GM19468 (cell line): ENCODE measurements around the gene IL17REL.

ENCODE experiments used
- ATAC-seq: cut with Tn5 transposase; IDR thresholded peaks from one replicate; pipeline ENCODE4 v1.9.1; 2021; ENCODE audit warnings: mild to moderate bottlenecking, moderate library complexity, moderate number of reproducible peaks; ENCODE audit not compliant: unreplicated experiment; ENCODE audit errors: extremely low read depth

IL17REL gene

DNA sequence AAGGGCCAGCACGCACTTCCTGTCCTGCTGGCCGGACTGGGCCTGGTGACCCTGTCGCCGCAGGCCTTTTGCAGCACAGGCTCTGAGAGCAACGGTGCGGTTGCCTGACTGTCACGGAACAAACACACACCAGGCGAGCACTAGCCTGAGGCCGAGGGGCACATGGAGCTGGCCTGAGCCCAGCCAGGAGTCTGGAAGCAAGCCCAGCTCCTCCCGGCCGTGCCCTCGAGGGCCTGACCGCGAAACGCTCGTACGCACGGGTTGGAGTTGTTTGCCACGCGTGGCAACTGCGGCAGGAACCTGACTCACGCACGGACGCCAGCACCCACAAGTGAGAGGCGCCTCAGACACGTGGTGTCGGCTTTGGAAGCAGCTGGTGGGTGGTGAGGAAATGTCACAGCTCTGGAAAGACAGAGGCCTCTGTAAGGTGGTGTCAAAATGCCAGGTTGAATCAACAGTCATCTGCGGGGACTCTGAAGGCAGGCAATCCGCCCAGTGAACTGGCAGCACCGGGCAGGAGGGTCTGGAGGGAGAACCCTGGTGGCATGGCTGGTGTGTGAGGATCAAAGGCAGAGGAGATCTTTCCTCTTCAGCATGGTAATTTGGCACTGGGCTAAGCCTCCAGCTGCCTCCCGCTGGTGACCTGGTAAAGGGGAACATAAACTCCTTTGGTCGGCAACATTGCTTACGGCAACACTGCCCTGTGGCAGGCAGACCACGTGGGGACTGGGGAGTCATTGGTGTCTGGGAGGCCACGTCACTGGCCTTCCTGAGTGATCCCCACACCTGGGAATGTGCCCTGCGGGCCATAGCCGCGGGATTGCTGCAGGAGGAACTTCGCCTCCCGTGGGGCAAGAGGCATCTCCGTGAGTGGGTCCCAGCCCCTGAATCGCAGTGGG, 15.3 kb upstream of the IL17REL start:
- ATAC-seq = no peak

DNA sequence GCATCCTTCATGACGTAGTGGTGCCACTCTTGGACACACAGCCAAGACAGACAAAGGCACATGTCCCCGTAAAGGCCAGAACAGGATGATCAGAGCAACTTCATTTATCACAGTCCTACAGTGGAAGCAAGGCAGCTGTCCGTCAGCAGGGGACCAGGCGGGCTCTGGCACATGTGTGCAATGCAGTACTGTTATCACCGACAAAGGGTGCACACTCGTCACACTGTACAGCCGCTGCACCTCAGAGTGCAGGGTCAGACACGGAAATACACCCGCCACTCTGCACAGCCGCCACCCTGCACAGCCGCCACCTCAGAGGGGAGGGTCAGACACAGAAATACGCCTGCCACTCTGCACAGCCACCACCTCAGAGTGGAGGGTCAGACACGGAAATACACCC, 13.4 kb upstream of the IL17REL start:
- no peak for ATAC-seq

DNA sequence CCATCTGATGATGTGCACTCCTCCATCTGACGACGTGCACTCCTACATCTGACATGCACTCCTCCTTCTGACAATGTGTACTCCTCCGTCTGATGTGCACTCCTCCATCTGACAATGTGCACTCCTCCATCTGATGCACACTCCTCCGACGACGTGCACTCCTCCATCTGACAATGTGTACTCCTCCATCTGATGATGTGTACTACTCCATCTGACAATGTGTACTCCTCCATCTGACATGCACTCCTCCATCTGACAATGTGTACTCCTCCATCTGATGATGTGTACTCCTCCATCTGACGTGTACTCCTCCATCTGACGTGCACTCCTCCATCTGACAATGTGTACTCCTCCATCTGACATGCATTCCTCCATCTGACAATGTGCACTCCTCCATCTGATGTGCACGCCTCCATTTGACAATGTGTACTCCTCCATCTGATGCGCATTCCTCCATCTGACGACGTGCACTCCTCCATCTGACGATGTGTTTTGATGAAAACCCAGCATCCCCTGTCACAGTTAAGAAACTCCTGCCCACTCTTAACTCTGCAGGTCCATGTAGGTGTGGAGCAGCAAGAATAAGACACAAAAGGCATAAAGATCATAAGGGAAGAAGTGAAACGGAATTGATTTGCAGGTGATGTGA, 9.7 kb upstream of the IL17REL start:
- ATAC-seq = no peak

DNA sequence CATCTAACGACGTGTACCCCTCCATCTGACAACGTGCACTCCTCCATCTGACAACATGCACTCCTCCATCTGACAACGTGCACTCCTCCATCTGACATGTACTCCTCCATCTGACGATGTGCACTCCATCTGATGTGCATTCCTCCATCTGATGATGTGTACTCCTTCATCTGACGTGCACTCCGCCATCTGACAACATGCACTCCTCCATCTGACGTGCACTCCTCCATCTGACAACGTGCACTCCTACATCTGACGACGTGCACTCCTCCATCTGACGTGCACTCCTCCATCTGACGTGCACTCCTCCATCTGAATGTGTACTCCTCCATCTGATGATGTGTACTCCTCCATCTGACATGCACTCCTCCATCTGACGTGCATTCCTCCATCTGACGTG, 8.0 kb upstream of the IL17REL start:
- no peak for ATAC-seq

DNA sequence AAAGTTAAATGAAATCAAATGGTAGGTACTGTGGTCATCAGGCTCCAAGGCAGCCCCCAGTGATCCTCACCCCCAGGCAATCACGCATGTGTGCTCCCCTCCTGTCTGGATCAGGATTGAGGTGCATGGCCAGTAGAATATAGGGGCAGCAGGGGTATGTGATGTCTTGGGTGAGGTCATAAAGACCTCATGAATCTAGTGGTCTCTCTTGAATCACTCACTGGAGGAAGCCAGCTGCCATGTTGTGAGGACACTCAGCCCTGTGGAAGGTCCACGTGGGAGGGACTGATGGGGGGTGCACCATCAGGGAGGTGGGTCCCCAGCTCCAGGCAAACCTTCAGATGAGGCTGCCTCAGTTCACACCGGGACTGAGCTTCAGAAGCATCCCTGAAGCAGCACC, 6.8 kb upstream of the IL17REL start:
- ATAC-seq = no peak

DNA sequence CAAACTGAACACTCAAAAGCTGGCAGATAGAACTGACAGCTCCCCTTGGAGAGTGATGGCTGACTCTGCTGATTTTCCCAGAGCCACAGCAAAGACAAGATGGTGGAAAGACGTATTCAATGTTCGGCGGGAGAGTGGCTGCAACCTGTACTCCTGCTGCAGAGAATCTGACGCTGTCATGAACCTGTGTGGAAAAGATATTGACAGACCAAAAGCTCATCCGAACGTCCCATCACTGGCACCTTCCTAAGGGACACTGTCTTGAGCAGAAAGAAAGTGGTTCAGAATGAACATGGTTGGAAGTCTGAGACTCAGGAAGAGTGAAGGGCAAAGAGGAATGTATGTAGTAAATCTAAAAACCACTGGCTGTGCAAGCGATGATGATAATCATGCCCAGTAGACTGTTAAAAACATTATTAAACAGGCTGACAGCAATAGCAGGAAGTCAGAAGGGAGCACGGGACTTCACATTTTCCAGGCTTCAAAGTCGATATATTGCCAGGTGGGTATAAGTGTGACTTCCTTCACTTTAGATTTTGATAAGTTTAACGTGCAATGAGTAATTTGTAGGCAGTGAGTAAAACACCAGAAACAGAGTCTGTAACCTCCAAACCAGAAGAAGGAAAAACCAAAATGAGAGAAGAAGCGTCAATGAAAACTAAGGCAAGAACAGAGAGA, 6.2 kb upstream of the IL17REL start:
- no peak for ATAC-seq

DNA sequence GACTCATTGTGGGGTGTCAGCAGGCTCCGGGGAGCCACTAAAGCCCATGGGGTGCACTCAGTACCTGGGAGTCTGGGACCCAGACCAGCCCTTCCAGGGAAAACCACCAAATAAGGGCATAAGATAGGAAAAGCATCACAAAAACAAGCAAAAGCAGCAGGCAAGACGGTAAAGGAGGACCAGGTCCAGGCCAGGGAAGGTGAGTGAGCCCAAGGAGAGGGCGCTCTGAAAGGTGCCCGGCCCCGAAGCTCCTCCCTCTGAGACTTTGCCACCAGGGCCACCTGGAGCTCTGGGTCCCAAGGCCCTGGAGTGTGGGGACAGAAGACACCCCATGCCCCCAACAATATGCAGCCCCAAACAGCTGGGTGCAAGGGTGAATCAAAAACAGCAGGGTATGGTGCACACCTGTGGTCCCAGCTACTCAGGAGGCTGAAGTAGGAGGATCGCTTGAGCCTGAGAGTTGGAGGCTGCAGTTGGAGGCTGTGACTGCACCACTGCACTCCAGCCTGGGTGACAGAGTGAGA, 5.2 kb upstream of the IL17REL start:
- ATAC-seq = no peak

DNA sequence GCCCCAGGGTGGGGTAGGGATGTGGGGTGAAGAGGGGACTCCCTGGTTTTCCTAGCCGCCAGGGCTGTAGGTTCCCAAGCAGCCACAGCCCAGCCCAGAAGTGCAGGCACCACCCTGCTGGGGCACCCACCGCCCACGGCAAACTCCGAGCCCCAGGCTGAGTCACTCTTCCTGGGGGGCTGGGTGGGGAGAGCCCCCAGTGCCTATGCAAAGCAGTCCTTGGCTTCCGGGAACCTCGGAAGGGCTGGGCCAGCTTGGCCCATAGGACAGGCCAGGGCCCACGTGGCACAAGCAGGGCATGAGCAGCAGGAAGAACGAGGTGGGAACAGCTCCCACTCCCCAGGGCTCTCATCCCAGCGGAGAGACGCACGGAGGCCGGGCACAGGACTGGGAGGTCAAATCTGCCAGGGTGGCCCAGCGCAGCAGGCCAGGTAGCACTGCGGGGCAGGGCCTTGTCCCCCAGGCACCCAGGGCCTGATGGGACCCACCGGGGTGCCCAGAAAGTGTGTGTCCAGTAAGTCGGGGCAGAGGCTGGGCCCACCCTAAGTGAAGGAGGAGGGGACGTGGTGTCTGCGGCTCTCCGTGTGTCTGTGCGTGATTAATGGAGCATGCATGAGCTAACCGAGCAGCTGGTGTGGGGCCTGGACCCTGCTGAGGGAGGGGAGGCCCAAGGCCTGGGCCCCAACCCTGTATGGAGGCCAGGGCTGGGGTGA, 4.6 kb upstream of the IL17REL start:
- ATAC-seq = no peak

DNA sequence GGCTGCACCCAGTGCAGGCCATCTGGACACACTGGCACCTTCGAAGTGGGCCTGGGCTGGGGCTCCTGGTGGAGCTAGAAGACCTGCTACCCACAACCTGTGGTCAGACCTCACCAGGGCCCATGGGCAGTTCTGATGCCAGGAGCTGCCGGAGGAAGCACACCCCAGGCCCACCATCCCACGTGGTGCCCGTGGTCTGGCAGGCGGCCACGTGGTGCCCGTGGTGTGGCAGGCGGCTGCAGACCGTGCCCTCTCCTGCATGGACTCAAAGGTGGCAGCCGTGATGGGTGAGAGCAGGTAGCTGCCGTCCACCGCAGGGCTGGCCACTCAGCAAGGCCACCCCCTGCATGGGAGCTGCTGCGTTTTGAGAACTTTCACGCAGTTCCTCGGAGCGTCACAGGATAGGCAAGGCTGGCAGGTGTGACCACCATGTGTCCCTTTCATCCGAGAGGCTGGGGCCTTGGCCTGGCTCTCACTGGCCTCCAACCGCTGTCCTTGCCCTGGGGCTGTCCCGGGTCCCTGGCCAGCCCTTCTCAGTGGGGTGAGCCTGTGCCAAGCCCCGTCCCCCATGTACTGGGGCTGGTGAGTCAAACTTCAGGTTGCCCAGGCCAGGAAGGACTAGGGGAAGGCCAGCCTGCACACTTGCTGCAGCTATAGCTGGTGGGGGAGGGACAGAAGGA, 3.9 kb upstream of the IL17REL start:
- ATAC-seq = no peak

DNA sequence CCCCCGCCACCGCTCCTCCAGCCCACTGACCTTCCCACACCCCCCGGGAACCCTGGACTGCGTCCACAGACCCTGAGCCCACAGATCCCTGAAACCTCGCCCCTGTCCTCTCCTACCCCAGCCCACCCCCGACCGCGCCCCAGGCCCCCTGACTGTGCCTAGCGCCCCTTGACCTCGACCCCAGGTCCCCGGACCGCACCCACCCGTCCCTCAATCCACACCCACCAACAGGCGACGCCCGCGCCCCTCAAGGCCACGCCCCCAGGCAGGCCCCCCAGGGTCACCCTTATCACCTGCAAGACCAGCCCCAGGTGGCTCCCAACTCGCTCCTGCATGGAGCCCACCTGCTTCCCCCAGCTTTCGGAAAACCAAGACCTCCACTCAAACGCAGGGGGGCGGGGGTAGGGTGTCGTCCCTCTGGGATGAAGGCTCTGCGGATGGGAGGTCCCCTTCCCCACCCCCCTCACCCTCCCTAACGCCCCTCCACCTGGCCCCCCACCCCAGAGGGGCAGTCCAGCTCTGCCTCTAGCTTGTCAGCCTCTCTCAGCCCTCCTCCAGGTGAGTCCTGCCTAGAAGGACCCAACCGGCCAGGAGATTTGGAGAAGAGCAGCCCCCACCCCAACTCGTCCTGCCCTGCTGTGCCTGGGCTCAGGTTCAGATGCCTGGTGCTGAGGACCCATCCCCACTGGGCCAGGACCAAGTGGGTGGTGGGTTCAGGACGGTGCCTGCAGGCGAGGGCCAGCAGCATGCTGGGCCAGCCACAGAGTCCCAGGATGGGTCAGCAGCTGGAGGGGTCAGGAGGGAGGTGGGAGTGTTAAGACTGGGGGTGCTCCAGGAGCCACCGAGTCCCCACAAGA, 3.1 kb upstream of the IL17REL start:
- no peak for ATAC-seq

DNA sequence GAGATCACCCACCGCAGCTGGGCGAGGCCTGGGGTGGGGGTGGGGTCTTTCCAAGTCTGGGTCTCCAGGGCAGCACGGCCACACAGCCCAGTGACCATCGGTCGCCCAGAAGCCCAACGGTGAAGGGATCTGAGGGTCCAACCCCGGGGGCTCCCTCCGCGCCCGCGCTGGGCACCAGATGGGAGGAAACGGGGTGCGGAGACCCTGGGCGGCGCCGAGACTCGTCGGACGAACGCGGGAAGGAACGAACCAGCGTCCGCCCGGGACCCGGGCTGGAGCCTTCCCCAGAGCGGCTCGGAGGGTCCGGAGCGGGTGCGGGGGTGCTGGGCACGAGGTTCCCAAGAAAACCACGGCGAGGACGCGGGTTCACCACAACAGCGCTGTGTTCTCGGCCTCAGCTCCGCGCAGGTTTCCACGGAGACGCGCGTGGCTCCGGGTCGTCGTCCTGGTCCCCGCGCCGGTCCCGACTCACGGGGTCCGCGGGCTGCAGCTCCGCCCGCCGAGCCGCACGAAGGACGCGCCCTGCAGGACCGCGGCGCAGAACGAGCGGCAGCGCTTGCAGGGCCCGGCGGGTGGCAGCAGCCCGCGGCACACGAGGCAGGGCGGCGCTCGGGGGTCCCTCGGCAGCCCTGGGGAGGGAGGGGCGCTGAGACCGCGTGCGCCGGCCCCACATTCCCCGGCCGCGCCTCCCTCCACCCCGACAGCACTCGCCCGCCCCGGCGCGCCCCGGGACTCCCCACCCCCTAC, 2.3 kb upstream of the IL17REL start:
- ATAC-seq = no peak

DNA sequence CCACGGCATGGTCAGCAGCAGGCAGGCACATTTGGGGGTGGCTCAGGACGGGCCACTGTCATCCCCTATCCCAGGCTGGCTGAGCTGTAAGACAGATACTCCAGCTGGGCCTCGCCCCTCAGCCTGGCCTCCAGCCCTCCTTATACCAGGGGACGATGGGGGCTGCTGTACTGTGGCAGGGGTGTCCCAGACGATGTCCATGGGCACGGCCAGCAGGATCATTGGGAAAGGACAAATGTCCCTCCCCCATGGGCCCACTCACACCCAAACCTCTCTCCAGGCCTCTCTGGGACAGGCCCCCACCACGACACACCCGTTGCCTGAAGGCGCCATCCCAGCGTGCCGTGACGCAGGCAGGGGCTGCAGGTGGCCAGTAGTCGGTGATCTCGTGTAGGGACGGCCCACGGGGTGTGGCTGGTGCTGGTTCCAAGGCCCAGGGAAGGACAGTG, 1.5 kb upstream of the IL17REL start:
- no peak for ATAC-seq

DNA sequence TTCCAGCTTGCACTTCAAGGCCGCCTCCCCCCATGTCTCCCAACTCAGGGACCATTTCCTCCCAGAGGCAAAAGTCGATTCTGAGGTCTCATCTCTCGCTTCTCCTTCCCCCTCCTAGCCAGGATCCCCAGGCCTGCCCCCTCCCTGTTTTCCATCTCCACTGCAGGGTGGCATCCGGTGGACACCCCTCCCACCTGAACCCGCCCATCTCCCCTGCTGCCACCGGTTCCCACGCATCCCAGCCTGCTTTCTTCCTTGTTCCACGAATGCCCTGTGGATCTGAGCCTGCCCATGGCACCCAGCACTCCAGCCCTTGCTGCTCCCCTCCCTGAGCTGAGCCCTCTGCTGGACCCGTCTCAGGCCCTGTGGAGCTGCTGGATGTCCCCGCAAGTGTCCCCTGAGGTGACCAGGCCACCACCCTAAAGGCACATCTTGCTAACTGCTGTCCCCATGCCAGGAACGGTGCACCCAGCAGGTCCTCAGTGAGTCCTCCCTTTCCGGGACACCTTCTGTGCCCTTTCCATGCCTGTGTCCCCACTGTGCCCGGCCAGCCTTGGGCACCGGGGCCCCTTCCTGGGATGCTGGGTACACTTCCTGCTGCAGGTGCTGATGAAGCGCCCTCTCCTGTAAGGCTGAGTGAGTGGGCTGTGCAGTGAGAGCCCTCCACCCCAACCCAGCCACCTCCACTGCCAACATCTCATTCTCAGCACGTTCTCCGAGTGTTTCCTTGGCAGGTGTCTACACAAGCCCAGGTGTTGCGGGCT, 936 bp downstream of the IL17REL start:
- no peak for ATAC-seq

DNA sequence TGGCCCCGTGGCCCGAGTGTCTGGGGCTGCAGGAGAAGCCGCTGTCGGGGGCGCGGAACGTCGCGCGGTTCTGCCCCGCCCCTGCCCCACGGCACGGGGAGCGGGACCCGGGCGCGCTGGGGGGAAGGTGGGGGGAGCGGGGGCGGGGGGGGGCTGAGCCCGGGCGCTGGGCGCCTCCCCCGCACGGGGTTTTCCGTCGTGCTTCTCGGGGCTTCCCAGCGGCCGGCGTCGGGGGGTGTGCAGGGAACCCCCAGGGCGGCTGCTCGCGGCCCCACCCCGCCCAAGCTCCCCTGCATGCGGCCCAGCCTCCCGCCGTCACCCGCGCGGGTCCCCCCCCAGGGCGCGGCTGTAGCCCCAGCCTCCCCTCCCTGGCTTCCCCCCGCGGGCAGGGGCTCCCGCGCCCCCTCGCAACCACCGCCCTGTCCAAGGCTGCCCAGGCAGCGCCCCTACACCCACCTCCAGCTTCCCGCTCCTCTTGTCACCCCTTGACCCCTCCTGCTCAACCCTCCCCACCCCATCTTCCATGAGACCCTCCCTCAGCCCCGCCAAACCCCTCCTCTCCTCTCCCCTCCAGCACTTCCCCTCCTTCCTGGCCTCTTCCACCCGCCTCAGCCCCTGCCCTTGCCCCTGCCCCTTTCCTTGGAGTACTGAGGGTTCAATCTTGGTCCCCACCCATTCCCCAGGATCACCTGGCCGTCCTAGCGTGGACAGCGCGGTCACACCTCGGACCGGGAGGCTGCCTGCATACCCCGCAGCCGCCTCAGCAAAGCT, 1.7 kb downstream of the IL17REL start:
- no peak for ATAC-seq

DNA sequence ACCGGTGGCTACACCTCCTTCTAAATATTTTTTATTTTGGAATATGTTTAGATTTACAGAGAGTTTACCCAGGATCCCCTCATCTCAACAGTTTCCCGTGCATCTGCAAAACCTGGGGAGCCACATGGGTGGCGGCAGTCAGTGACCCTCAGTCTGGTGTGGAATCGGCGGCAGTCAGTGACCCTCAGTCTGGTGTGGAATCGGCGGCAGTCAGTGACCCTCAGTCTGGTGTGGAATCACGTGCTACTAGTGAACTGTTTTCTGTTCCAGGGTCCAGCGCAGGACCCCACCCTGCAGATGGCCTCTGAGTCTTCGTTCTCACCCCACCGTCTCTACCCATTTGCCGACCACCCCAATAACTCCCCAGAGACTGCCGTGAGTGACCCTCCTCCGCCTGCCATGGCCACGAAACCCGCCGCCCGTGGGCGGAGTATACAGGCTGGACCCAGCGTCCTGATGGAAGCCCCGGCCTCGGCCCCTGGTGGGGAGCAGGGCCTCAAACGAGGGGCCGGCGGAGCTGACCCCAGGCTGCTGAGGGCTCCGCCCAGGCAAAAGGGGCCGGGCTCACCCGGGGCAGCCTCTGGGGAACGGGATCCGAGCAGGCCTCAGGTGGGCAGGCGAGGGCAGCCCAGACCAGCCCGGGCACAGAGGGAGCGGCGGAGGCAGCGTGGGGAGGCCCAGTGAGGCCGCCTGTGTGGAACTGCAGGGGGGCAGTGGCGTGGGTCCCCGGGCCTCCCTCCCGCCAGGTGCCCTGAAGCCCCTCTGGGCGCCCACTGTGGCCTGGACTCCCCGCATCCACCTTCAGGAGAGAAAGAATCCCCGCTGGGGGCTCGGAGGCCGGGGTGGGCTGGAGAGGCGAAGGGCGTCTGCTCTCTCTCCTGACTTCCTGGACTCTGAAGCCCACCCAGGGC, 2.5 kb downstream of the IL17REL start:
- ATAC-seq = no peak

DNA sequence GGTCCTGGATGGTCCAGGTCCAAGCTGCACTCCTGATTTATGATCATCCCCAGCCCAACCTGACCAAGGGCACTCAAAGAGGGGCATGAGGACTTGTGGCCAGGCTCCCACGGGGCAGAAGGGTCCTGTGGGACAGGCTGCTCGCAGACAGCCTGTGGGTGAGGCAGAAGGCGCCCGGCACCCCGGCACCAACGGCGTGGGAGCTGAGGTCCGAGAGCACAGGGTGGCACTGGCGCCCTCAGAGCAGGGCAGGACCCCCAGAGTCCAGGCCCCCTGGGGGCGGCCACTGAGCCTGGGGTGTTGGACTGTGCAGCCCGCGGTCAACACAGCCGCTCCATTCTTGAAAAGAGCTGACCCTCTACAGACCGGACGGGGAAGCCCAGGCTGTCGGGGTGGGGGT, 3.3 kb downstream of the IL17REL start:
- ATAC-seq = no peak
